Measurements from ENCODE around the gene RELN.
A peak's percentile ranks its signal among the peaks of the same experiment; 100 is the strongest.

RELN gene

DNA sequence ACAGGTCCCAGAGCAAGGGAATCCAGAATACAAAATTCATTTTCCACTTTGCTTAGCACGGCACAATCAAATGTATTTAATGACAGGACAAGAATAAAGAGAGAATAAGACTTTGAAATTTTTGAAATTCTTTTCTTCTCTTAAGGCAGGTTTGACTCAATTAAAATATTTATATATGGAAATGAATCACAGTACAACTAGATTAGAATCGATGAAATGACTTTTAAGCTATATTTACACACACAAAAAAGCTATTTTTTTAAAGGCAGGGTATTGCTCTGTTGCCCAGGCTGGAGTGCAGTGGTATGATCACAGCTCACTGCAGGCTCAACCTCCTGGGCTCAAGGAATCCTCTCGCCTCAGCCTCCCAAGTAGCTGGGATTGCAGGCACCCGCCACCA is 278.0 kb downstream of the RELN start:
- no peak for DNase-seq

DNA sequence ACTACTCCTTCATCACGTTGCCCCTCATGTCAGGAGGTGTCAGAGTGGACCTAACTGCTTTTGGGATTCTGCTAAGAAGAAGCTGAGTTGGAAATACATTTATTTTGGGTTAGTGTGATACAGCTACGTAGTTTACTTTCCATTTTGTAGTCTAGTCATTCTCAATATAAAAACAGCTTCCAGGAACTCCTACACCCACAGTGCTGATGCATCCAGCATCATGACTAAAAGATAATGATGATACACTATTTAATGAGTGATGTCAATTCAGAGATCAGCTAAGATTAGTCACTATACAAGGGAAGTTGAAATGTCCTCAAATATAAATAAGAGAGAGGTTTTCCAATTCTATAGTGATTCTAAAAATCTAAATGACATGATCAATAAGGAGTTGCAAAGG is 279.2 kb downstream of the RELN start:
- no peak for DNase-seq

DNA sequence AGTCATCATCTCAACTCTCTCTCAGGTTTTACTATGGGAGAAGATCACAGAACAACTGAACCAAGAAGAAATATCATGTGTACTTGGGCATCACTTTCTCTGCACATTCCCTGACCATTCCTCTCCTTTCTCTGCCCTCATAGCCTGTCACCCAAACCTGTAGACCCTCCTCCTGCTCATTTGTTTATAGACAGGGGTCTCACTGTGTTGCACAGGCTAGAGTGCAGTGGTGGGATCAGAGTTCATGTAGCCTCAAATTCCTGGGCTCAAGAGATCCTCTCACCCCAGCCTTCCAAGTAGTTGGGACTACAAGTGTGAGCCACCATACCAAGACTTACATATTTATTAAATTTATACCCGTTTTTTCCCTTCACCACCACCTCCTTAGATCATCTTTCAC is 282.7 kb downstream of the RELN start:
- DNase-seq = no peak

DNA sequence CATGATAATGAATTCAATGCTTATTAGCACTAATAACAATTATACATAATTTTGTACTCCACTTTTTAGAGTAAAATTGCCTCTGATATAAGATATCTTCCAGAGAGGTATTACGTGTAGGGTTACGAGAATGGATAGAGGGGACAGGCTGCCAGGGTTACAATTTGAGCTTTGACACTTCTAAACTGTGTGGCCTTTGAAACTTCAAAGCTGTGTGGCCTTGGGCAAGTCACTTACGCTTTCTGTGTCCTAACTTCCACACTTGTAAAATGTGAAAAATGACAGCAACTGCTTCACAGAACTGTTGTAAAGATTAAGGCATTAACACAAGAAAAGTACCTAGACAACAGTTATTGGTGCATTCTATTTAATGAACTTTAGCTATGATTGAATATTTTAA is 283.9 kb downstream of the RELN start:
- DNase-seq = no peak

DNA sequence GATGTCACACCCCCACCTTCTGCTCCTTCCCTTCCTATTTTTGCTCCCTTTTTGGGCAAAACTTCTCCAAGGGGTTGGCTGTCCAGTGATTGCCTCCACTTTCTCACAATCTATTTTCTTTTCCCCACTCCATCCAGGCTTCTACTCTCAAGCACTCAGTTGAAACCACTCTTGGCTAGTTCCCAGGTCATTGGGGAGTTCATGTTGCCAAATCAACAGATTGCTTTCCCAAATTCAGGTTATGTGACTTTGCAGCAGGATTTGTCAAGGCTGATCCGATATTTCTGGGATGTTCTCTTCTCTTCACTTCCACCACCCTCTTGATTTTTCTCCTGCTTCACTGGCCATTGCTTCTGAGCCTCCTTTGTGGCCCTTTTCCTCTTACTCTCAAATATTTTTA is 284.8 kb downstream of the RELN start:
- no peak for DNase-seq

DNA sequence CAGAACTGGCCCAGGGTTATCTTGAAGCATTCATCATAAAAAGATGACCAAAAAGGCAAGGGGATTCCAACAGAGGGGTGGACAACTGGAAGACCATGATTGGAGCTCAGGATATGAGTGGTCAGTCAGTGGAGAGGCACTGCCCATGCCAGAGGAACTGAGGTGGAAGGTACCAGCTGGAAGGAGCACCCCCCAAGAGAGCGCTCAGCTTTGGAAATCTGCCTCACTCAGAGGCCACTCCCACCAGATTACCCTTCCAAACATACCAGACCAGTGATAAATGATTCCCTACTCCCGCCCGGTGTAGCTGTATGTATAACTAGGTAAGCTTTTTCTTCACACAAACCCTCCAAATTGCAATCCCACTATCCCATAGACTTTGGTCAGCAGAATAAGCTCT is 286.5 kb downstream of the RELN start:
- no peak for DNase-seq

DNA sequence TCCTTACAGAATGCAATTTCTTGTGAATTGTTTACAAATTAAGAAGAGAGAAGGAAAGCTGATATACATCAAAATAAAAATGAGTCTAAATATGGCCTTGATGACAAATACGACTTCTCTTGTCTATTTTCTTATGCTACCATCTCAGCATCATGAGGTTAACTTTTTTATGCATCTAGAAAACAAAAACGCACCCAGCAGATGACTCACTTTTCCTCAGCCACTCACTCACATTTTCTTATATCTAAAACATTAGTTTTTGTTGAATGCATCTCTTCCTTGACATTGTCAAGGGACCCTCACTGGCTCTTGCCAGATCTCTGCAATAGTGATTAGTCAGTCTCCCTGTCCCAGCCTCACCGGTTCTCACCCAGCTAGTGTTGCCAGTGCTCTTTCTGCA is 287.0 kb downstream of the RELN start:
- no peak for DNase-seq

DNA sequence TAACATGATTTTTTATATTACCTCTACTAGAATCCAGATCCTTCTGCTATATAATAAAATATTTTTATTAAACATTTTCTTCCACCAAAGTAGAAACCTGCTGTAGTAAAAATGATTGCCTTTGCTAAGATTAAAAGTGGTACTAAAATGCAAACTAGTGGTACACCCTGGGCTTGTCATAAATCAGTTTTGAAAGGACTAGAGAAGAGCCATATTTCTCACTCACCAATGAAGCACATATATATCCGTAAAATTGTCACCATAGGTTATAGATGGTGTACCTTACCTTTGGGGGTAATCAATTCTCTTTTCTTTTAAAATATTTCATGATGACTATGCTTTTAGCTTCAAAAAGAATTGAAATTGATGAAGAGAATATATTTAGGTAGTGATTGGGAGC is 290.4 kb downstream of the RELN start:
- DNase-seq = no peak

DNA sequence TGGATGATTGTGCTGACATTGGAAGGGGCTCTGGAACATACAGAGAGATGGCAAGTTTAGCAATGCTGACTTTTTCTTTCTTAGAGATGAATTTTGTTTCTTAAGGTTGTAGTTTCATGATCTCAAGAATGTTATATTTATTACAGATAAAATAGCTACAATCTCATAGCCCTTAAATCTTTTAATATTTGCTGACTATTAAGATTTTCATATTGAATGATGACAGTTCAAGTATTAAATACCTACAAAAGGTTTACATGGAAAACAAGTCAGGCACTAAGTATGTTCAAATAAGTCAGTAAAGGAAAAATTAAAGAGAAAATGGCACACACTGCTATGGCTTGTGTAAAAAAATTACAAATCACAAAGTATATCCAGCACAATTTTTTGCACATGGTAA is 291.4 kb downstream of the RELN start:
- DNase-seq = no peak

DNA sequence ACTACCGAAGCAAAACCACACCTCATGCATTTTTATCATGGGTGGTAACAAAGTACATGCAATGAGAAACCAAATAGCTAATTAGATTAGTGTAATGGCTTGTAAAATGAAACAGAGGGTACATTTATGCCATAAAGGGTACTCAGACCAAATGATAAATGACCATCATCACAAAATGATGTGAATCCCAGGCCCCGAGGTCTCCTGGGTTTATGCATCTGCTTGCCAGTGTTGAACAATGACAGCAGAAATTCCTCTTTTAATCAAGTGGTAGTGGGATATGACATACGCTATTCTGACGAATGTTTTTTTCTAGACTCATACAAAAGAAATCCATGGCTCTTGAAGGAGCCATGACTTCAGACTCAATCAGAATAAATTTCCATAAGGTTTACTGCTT is 293.9 kb downstream of the RELN start:
- DNase-seq = no peak

DNA sequence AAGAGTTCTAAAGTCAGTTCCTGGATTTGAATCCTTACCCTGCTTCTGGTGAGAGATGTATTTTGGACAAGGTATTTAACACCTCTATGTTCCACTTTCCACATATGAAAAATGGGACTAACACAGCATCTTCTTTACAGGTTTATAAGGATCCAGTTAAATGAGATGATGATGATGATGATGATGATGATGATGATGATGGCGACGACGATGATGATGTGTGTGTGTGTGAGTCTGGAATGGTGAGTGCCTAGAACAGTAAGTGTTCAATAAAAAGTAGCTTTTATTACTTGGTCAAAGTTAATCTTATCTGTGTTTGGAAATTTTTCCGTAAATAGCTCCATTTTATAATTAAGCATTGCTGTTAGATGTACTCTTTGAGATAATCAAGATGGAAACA is 295.2 kb downstream of the RELN start:
- DNase-seq = no peak

DNA sequence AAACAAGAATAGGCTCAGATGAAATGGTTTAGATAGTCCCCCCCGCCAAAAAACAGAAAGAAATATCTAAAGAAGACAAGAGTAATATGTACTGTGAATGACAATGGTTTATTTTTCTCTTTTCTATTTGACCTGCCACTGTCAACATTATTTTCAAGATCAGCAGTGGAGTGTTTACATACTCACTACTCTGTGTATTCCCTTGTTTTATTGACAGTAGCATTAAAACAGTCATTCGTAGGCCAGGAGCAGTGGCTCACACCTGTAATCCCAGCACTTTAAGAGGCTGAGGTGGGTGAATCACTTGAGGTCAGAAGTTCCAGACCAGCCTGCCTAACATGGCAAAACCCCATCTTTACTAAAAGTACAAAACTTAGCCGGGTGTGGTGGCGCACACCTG is 298.2 kb downstream of the RELN start:
- no peak for DNase-seq

DNA sequence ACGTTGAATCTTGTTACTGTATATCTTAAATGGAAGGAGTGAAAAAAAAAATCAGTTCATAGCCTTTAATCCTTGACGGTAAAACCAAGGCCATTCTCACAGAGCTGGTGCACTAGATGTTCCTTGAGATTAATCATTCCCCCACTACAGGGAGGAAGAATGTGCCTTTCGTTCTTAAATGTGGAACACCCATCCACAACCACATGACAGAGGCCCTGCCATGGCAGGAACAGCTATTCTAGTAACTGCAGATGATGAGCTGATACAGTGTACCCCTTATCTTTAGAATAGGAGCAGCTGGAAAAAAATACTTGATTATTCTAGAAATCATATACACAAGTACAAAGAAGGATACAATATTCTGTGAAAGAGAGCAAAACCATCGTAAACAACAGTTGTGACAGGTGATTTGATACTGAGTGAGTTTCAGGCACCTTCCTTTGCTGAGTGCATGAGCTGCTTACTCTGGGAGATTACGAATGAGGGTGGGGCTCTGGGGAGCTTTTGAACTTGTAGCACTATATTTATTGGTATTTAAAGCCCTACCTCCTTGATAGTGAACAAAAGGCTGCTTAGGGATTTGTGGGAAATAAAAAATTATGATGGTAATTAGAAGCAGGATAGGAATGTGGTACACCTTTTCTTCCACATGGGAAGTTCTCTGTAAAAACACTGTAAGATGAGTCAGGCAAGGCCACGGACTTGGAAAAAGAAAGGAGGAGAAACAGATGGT is 299.1 kb downstream of the RELN start:
- DNase-seq = no peak

DNA sequence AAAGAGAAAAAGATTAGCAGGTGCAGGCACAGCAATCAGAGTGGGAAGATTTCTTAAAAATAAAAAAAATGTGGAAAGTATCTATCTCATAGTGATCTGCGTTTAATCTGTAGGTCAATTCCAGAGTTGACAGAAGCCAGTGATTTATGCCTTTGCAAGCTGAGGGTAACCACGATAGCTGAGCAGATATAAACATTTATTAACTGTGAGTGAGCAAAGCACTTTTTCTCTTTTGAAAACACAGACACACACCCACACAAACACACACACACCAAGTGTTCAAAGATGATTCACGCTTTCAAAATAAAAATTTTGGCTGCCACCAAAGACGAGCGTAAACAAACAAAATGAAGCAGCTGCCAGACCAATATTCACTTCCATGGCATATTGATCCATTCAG is 300.2 kb downstream of the RELN start:
- peak; percentile 21 for DNase-seq

DNA sequence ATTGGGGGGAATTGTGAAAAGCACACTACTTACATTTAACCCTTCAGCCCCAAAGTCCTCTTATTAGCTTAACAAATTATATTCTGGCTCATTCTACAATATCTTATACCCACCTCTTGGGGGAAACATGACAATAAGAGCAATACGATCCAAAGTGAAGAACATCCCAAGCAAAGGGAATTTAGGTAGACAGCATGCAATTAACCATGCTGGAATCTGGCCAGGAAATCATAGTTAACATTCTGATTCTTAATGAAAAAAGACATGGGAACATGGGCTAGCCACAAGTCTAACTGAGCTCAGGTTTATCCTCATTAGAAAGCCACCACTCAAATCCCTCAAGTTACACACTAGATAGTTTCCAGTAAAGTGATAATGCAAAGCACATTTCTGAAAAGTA is 301.5 kb downstream of the RELN start:
- peak; percentile 7 for DNase-seq

DNA sequence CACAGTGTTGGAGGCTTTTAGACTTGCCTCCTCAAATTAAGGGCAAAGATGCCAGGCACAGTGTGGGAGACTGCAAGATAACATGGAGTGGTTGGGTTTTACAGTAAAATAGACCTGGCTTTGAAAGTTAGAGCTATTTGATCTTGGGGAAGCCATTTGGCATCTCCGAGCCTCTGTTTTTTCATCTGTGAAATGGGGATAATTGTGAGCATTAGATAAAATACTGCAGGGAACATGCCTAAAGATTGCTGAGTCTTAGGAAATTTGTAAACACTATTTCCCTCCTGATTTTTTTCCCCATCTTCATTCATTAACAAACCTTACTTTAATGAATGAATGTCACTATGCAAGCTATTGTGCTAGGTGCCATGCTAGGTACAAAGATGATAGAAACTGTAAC is 302.2 kb downstream of the RELN start:
- DNase-seq = no peak

DNA sequence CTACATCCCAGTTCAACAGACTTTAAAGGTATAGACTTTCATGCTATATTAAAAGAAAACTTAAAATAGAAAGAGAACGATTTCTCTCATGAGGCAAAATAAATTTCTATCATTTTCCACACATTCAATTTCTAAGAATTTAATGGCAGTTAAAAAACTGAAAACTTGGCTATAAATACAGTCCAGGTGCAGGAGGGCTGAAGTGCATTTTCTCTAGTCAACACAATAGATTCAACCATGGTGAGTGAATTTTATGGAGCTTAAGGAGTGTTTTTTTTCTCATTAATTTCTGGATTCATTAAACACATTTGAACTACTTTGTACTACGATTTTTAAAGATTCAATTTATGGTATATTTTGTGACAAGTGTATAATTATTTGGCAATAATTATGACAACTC is 302.7 kb downstream of the RELN start:
- no peak for DNase-seq

DNA sequence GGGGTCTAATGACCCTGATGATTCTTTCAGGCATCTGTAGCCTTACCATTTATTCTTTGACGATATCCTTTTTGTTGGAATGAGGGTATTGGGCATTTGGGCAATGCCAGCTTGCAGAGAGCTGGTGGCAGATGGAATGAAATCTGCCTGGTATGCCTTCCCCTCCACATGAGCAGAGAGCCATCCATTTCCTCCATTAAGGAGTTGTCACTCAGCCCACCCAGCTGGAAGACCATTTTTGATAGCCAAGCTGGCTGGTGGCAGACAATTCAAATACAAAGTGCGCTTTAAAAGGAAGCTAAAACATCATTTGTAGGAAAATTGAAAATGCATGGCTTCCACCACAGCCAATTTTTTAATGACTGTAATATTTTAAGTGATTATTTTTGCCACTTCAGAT is 303.4 kb downstream of the RELN start:
- DNase-seq = no peak

DNA sequence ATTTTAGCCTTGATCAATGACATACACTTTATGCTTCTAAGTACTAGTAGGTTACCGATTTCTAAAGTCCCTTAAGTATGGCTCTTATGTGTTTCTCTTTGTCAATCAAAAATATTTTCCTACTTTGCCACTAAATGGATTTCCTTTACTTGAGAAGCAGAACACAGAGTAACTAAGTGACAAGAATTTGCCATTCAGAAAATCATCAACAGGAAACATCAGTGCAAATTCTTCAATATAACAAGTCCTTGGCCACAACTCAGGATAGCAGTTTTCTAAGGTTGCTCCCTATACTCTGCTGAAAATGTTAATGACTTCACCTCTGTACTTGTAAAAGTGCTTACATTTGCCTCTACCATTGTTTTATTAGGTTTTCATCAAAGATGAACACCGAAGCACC is 303.8 kb downstream of the RELN start:
- no peak for DNase-seq

DNA sequence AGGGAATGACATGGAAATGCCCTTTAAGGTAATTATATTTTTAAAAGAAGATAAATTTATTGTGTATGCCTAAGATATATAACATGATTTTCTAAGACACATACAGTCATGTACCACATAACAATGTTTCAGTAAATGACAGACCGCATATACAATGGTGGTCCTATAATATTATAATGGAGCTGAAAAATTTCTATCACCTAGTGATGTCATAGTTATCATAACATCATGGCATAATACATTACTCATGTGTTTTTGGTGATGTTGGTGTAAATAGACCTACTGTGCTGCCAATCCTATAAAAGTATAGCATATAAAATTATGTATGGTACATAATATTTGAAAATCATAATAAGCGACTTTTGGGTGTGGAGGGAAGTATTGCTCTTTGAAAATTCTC is 306.1 kb downstream of the RELN start:
- DNase-seq = no peak

DNA sequence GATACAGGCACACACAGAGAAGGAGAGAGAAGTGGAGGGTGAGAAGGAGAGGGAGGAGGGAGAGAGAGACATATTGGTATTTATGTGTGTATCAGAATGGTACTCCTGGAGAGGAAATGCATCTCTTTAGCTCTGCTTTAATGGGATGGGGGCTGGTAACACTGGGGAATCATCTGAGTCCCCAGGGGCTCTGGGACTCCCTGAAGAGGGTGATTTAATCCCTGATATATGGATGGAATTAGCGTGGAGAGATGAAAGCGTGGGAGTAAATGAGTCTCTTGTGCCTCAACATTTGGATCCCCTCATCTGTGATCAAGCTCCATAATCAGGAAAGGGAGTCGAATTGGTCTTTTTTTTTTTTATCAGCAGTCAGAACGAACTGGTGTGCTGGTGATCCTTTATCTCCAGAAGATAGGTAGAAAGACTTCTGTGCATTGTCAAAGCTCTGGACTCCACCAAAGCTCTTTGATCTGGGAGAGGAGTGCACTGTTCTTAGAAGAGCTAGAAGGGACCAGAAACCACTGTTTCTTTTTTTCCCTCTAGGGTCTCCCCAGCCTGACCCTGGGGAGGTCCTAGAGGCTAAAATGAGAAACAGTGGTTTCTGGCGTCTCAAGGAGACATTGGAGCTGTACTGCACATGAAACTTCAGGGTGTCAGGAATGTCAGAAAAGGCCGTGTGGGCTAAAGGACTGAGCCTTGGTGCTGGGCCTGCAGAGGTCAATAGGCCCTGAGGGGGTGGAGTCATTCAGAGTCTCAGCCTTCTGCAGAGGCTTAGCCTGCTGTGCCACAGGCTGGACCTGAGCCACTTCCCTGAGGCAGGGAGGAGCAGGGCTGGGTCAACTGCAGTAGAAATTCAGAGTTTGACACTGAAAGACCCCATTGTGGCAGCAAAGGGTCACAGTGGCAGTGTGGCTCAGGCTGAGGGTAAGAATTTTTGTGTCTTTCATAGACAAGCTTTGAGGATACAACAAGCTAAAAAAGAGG is 309.0 kb downstream of the RELN start:
- DNase-seq = no peak

DNA sequence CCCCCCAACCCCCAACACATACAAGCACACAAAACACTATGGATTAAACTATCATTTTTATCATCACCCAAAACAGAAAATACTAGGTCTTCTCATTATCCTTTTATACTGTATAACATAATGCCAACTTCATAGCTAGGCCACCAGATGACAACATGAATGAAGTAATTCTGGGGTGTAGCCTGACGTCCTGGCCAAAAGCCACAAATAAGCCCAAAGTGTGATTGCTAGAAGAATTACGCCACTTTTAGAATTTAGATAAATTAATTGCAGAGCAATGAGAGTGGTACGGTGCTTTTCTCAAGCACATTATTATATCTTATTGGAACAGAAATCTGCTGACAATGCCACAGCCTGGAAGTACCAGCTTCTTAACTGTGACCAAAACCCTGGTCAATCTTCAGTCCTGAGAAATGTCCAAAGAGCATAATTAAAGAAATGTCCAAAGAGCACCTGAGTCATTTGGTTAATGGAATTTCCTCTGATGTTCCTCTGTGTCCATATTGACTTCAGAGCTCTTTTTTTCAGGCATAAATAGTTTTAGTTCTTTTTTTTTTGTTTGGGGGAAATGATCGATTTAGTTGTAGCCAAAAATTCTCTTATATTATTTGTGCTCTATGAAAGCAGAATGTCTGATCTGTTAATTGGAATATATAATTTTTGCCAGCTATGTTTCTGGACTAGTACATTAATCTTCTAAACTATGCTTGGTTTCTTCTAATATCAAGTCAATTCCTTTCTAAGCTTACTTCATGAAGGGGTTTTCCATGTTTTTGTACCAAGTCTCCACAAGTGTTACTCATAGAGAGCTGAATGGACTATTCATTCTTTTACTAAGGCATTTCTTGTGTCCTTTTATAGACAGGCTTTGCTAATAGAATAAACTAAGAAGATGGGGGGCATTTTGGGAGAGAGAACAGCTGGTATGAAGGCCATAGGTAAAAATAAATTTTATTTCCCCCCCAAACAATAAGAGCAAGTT is 310.0 kb downstream of the RELN start:
- DNase-seq = no peak

DNA sequence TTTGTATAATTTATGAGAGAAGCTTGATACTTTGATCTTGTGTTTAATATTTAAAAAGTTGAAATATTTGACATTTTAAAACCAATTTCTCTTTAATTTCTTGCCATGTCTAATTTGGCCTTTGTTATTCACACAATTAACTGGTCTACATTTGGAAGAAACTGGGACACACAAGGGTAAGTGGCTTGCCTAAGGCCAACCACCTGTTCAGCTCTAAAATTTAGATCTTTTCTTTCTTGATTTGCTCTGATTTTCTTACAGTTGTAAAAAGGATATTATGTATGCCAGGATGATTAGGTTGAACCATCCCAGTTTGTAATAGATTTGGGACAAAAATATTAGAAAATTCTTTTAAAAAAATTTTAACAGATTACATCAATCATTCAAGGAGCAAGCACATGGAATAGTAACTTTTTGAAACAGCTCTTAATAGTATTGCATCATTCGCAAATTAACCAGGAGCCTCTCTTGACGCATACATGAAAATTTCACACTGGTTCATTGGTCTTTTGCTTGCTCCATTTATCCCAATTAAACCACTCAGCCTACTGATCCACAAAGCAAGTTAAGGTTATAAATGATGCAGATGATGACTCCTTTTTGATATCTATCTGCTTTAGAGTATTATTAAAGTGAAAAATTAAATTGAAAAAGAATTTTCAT is 321.0 kb downstream of the RELN start:
- no peak for DNase-seq
